B cell (primary cell): ENCODE results near the gene POLA2. TPM values are rescaled to one million over a fixed set of nuclear protein-coding genes. Genes with fewer than 3 reads are reported as not detected.

Source experiments
- ATAC-seq: fragments of 200-7000 bp; cut with Tn5 transposase; one replicate; pipeline ENCODE4 v1.10.0; 2021; ENCODE audit warnings: low read depth, mild to moderate bottlenecking, moderate number of reproducible peaks, moderate library complexity
- CTCF ChIA-PET: fragments of 350-600 bp; sonication (Branson Sonifier 250); formaldehyde crosslinking; loops from one replicate; lab custom pipeline; 2021; ENCODE audit warnings: antibody characterized with exemption, inconsistent platforms; lab: Charles Lee
- POLR2A ChIA-PET: fragments of 350-600 bp; sonication (Branson Sonifier 250); formaldehyde crosslinking; loops from one replicate; lab custom pipeline; 2021; ENCODE audit warnings: antibody characterized with exemption; lab: Charles Lee
- DNase-seq: peaks from one replicate; pipeline ENCODE4 v3.0.0; 2013
- H2AFZ ChIP-seq: 2 replicates; pipeline ENCODE4 v1.6.1; 2012; ENCODE audit warnings: mild to moderate bottlenecking, low read depth, low read length; ENCODE audit not compliant: insufficient read depth, poor library complexity, severe bottlenecking
- H3K27ac ChIP-seq, 2 donors: 1 replicate in 1 of 2; 2 replicates in 1 of 2; pipeline ENCODE4 v1.5.1; 2012 to 2013; ENCODE audit warnings: low read length in 2 of 2, mild to moderate bottlenecking in 2 of 2, moderate library complexity in 1 of 2
- H3K27me3 ChIP-seq, 4 experiments: fragments of 200-600 bp in 1 of 4; sonication (generic) in 1 of 4; replicated peaks in 1 of 4; 1 replicate in 2 of 4; 2 replicates in 2 of 4; pipeline versions ENCODE4 v1.6.1 to v1.7.0; 2013 to 2016; ENCODE audit warnings: low read length in 3 of 4, mild to moderate bottlenecking in 2 of 4, mixed read lengths in 1 of 4, moderate library complexity in 1 of 4; ENCODE audit not compliant: insufficient read depth in 4 of 4, control insufficient read depth in 3 of 4; ENCODE audit errors: control extremely low read depth in 1 of 4
- H3K36me3 ChIP-seq, 2 experiments: replicated peaks in 1 of 2; 1 replicate in 1 of 2; 2 replicates in 1 of 2; pipeline versions ENCODE4 v1.6.1 to v1.7.1; 2013; ENCODE audit warnings: low read length in 1 of 2; ENCODE audit not compliant: insufficient read depth in 2 of 2, control insufficient read depth in 1 of 2; ENCODE audit errors: control extremely low read depth in 1 of 2, extremely low read depth in 1 of 2
- H3K4me1 ChIP-seq, 2 donors: fragments of 200-600 bp in 1 of 2; sonication (generic) in 1 of 2; 1 replicate in 1 of 2; 2 replicates in 1 of 2; pipeline versions ENCODE4 v1.5.1 to v1.6.1; 2013 to 2017; ENCODE audit warnings: low read length in 2 of 2; ENCODE audit not compliant: control insufficient read depth in 2 of 2, insufficient read depth in 2 of 2
- H3K4me2 ChIP-seq: replicated peaks from 2 replicates; pipeline ENCODE3; 2012; ENCODE audit warnings: mild to moderate bottlenecking, low read depth, low read length; ENCODE audit not compliant: poor library complexity, severe bottlenecking
- H3K4me3 ChIP-seq, 5 experiments: fragments of 200-600 bp in 1 of 5; sonication (generic) in 1 of 5; 1 replicate in 3 of 5; 2 replicates in 2 of 5; pipeline versions ENCODE4 v1.5.1 to v1.7.0; 2011 to 2016; ENCODE audit warnings: low read length in 4 of 5, mild to moderate bottlenecking in 4 of 5, low read depth in 2 of 5, control low read depth in 1 of 5, moderate library complexity in 1 of 5; ENCODE audit not compliant: insufficient read depth in 1 of 5; ENCODE audit errors: control extremely low read depth in 1 of 5, extremely low read depth in 1 of 5
- H3K79me2 ChIP-seq: fragments of 200-600 bp; sonication (generic); one replicate; pipeline ENCODE4 v1.6.0; 2016; ENCODE audit warnings: low read length; ENCODE audit not compliant: control insufficient read depth, insufficient read depth
- H3K9ac ChIP-seq: fragments of 200-600 bp; sonication (generic); 2 replicates; pipeline ENCODE4 v1.6.1; 2017; ENCODE audit warnings: mild to moderate bottlenecking, low read length, moderate library complexity
- H3K9me3 ChIP-seq, 3 donors: one replicate each; pipeline versions ENCODE4 v1.6.1 to v1.7.1; 2013; ENCODE audit warnings: low read length in 2 of 3; ENCODE audit not compliant: control insufficient read depth in 2 of 3, insufficient read depth in 1 of 3; ENCODE audit errors: control extremely low read depth in 1 of 3
- H4K20me1 ChIP-seq: 2 replicates; pipeline ENCODE4 v1.6.0; 2012; ENCODE audit warnings: mild to moderate bottlenecking, low read length; ENCODE audit not compliant: insufficient read depth, control insufficient read depth, poor library complexity, severe bottlenecking
- H3K27ac Mint-ChIP-seq: one replicate; pipeline ENCODE4 v1.8.0; 2021; ENCODE audit warnings: mixed read lengths
- H3K27me3 Mint-ChIP-seq: one replicate; pipeline ENCODE4 v1.8.0; 2021; ENCODE audit warnings: mixed read lengths
- H3K4me1 Mint-ChIP-seq: one replicate; pipeline ENCODE4 v1.8.0; 2021; ENCODE audit warnings: mixed read lengths
- H3K4me3 Mint-ChIP-seq: one replicate; pipeline ENCODE4 v1.8.0; 2021; ENCODE audit warnings: mixed read lengths
- H3K9me3 Mint-ChIP-seq: one replicate; pipeline ENCODE4 v1.8.0; 2022; ENCODE audit warnings: mixed read lengths; ENCODE audit not compliant: insufficient read depth
- CTCF ChIP-seq: fragments of 200-600 bp; IDR thresholded peaks from one replicate; pipeline ENCODE4 v1.8.0; 2022; ENCODE audit warnings: antibody characterized with exemption, mild to moderate bottlenecking
- EZH2 ChIP-seq: IDR thresholded peaks from 2 replicates; pipeline ENCODE4 v1.6.1; 2012; ENCODE audit warnings: borderline replicate concordance, low read depth, mild to moderate bottlenecking, moderate library complexity, low read length; ENCODE audit not compliant: insufficient read depth, poor library complexity, severe bottlenecking
- WGBS: methylation state at CpG from one replicate; pipeline ENCODE4 v1.1.5; 2013; ENCODE audit warnings: missing lambda C conversion rate; ENCODE audit not compliant: insufficient coverage; 5-methylcytosine and 5-hydroxymethylcytosine counted together
- intact Hi-C: fragments of 100-400 bp; cut with micrococcal nuclease; formaldehyde crosslinking; loops from one replicate; pipeline ENCODE4 v1.10.0; 2022
- polyA plus RNA-seq: library from polyadenylated mRNA; depleted of rRNA; stranded (reverse); fragments of >200 nt; gene quantifications from 2 replicates; pipeline ENCODE4 v1.2.3, GENCODE V29; 2012
- total RNA-seq, 2 donors: library from RNA; stranded (reverse); fragments of 120-200 nt in 1 of 2; gene quantifications; 1 replicate in 1 of 2; 2 replicates in 1 of 2; pipeline versions ENCODE4 v1.2.3 to v1.2.4, GENCODE V29; 2013 to 2022

The POLA2 gene
- total and polyA plus RNA-seq, 2 donors (not counting 1 experiment from before 2014, with no cell fraction given) = 13.0 to 28.7 TPM

- Histone ChIP-seq H3K4me1 (no peaks in the 10 kb centered on the region), H2AFZ (no peak overlapping the region), H3K36me3 (peaks cover 4 to 44% of the 10 kb centered on the region in 2 experiments), H3K79me2 (no peaks in the 10 kb centered on the region), H3K27ac (no peak overlapping the region), H3K9me3 (no peaks in the 10 kb centered on the region), H3K4me2 (no peak overlapping the region), H3K4me3 (no peak overlapping the region), H4K20me1 (no peaks in the 10 kb centered on the region), H3K27me3 (no peaks in the 10 kb centered on the region), H3K9ac (no peak overlapping the region)
- 100% methylated on average over 2 of the region's 6 CpGs for WGBS
- ChIA-PET POLR2A (interaction anchor here (0.6 to 1.2 kb wide), 7 partner anchors 37 to 196 kb away, joined by 3 to 9 read pairs (median 3); partner anchors contain the start of gene CDC42EP2), CTCF (interaction anchor here (0.6 to 6.0 kb wide), 31 partner anchors 9 to 496 kb away, joined by 3 to 91 read pairs (median 3); partner anchors contain the start of genes CDC42EP2 and POLA2)
- Mint-ChIP-seq H3K4me3 (no peak overlapping the region), H3K27me3 (no peaks in the 10 kb centered on the region), H3K4me1 (no peaks in the 10 kb centered on the region), H3K27ac (no peak overlapping the region), H3K9me3 (no peaks in the 10 kb centered on the region)
- intact Hi-C loops = loop anchor here (1.0 kb wide), 3 partner anchors 40 to 235 kb away; no protein-coding TSS in a partner anchor
- ATAC-seq (peak; percentile 53), DNase-seq (peak; percentile 57)
- TF ChIP-seq EZH2 (no peak), CTCF (peak; percentile 50)
Observed at GRCh38 chr11:65274735-65275682, 13.2 kb downstream of the POLA2 start.
